Pulmonary artery endothelial cell (primary cell): Measurements from ENCODE around the gene UVRAG. TPM values are rescaled to one million over a fixed set of nuclear protein-coding genes. Genes with fewer than 3 reads are reported as not detected.
"Not testable (repeated sequence)": the region's sequence is repeated elsewhere in the genome, so short reads cannot be mapped to it uniquely, and the experiment has no call there.

ENCODE experiments used
- DNase-seq: peaks from one replicate; pipeline ENCODE4 v3.0.0-alpha.2; 2011; ENCODE audit warnings: low read depth, low spot score
- total RNA-seq: library from RNA; depleted of rRNA; stranded (reverse); fragments of >200 nt; gene quantifications from 2 replicates; pipeline ENCODE4 v1.2.3, GENCODE V29; 2014

UVRAG gene
- total RNA-seq, 1 donor from 2014 or later, result 68.0 TPM

DNA sequence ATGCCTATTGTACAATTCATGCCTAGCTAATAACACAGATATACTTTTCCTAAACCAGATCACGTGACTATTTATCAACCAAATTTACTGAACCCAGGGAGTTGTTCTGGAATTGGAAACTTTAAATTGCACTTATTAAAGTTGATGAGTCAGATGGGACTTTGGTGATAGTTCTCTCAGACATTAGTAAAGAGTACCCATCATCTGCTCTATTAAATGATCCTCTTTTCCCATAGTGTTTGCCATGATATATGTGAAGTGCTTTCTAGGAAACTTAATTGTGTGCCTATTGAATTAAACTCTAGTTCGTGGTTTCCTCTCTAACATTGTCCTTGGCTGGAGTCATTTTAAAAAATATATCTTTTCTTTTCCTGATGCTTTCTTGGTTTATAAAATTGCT lies 99.0 kb downstream of the UVRAG start:
- DNase-seq, result no peak

DNA sequence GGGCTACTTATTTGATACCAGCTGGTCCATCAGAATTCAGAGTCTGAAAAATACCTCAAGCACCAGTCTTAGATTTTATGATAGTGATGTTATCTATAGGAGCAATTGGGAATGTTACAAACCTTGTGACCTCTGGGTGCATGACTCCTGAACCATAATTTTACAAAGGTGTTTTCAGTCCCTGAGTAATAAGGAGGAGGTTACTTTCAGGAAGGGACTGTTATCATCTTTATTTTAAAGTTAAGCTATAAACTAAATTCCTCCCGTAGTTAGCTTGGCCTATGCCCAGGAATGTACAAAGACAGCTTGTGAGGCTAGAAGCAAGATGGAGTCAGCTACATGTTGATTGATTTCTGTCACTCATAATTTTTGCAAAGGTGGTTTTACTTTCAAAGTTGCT lies 101.9 kb downstream of the UVRAG start:
- DNase-seq, result no peak

DNA sequence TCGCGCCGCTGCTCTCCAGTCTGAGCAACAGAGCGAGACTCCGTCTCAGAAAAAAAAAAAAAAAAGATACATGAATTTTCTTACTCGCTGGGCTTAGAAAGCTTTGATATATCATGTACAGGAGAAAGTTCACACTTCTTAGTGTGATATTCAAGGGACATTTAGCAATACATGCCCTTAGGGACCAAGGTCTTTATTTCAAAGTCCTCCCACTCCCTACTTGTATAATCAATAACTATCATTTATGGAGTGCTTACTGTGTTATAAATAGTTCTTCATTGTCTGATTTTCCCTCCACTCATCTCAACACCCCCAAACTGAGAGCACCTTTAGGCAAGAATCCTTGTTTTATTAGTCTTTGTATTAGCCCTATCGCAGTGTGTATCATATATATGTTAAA lies 103.3 kb downstream of the UVRAG start:
- DNase-seq, result no peak

DNA sequence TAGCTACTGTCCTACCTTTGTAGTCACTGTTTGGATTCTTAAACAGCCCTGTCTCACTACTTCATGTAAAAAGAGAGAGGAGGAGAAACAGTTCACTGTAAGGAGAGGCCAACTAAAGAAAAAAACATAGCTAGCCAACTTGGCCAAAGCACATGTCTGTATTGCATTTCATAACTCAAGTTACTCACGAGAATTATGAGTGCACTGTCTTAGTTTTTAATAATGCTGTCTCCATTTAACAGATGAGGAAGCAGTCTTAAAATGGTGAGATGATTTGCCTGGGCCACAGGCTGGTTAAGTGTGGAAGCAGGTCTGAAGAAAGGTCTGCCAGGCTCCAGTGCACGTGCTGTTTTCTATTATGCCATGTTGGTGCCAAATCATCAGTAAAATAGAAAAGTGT lies 104.5 kb downstream of the UVRAG start:
- DNase-seq, result no peak

DNA sequence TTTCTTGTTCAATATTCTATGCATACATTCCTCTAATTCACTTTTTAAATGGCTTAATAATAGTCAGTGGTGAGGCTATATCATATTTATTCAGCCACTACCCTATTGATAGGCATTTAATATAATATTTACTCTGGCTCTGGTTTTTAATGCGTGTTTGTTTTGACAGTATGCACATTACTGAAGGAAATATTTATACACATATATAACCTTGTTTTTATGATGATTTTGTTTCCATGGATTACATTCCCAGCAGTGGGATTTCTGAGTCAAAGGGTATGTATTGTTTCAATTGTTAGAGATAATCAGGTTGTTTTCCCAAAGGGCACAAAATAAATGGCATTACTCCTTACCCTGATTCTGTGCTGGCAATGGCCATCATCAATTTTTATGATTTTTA lies 105.8 kb downstream of the UVRAG start:
- peak; percentile 7 for DNase-seq

DNA sequence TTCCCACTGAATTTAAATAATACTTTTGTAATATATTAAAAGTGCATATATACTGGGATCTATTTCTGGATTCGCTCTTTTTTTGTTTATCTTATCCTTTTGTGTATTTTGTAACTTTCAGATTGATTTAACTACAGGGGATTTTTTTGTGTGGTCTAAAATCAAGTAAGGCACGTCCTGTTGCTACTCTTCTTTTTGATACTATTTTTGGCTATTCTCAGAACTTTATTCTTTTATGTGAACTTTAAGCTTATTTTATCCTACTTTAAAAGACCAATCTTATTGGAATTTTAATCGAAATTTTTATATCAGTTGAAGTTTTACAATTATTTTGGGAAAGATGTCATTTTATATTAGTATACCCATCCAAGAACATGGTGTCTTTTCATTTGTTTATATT lies 106.8 kb downstream of the UVRAG start:
- DNase-seq, result no peak

DNA sequence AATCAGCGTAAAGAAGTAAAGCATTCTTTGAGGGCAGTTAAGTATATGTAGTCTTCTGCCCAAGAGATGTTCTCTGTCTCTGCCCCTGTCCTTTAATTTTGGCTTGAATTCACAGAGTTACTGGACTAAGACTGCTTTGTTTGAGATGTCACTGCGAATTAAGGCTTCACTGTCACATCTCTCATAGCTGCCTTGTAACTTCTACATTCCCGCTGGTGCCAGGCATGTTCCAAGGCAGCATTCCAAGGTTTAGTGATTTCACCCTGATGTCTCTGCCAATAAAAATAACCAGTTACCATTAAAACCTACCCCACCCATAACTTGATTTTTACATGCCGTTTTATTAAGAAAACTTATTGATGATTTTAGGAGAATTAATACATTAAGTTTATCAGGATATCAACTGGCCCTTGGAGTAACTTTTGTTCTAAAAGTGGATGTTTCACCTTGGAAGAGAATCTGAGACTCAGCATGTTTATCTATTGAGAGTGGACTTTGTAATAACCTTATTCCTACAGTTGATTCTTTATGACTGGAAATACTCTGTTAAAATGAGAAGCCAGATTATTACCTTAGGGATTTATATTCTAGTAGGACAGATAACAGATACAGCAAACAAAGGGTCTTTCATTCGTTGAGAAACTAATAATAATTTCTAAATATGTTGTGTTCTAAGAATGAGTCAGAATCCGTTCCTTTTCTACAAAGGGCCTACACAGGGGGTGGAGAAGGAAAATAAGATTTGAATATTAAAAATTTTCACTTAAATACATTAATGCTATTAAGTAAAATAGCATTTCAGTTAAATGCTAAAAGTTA lies 110.2 kb downstream of the UVRAG start:
- DNase-seq, result no peak

DNA sequence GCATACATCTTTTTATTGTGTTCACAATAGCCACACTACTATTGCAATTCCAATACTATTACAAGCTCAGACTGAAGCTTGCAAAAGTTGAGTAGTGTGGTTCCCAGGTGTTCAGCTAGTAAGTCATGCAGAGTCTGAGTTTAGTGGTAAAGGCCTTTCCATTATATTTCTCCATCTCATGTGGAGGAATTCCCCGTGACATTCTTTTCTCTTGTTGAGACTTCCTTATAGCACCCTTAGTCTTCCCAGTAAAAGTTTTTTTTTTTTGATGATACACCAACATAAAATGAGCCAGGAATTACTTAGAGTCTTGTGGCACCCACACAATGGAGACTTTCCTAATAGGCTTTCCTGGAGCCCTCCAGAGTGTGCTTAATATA lies 110.8 kb downstream of the UVRAG start:
- DNase-seq, result no peak

DNA sequence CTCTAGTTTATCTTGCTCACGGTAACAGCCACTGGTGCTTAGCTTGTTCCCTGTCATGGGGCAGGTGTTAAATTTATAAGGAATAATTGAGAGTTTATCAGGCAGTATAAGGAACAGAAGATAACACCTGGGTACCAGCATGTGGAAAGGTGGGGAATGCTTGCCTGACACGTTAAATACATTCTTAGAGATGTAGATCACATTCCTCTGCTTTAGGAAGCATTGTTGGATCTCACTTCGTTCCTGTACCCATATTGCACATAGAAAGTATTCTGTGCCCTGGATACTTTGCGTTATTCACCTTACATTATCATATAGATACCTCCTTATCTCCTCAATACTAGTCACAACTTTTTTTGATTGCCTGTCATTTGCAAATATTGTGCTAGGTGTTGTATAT lies 114.7 kb downstream of the UVRAG start:
- DNase-seq, result no peak

DNA sequence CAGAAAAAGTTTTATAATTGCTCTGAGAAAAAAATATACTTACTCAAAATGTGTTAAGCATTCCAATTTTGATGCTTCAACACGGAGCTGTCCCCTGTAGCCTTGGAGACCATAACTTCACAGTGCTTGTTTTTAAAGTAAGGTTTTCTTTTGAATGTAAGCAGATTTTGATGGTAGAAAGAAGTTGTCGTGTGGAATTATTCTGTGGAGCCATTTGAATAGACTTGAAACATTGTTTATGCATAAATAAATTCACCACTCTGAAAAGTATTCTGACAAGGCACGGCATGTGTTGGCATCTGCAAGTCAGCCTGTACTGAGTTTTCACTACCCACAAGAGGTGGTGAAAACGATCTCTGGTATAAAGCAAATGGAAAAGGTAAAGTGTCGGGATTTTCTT lies 115.5 kb downstream of the UVRAG start:
- DNase-seq, result no peak

DNA sequence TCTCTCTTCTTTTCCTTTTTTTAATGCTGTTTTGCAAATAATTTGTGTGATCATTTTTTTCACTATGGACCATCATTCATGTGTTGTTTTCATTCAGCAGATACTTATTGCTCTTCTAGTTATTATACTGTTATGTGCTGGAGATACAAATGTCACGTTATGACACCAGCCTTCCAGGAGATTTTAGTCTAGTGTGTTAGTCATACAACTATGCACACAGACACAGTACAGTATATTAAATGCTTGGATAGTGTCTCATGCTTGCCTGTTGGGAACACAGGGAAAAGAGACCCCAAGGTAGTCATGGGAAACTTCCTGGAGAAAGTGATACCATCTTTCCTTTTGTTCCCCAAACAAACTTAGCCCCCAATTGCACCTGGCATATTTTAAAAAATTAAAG lies 116.1 kb downstream of the UVRAG start:
- DNase-seq, result no peak

DNA sequence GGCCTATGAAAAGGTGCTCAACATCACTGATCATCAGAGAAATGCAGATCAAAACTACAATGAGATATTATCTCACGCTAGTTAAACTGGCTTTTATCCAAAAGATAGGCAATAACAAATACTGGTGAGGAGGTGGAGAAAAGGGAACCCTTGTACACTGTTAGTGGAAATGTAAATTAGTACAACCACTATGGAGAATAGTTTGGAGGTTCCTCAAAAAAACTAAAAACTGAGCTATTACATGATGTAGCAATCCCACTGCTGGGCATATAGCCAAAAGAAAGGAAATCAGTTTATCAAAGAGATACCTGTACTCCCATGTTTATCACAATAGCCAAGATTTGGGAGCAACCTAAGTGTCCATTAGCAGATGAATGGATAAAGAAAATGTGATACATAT lies 118.7 kb downstream of the UVRAG start:
- not testable (repeated sequence) for DNase-seq

DNA sequence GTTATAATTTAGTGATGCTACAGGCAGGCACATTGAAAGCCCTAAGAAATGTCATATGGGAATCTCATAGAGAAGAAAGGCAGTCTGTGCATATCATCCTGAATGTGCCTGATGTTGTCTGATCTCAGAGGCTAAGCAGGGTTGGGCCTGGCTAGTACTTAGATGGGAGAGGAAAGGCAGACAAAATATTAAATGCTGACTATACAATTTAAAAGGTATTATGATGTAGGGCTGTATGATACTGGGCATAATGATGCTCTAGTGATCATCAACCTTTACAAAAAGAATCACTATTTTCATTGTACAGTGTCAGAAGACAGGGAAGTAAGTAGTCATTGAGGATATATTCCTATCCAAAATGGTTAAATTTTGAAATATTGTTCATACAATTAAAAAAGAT lies 119.8 kb downstream of the UVRAG start:
- DNase-seq, result no peak

DNA sequence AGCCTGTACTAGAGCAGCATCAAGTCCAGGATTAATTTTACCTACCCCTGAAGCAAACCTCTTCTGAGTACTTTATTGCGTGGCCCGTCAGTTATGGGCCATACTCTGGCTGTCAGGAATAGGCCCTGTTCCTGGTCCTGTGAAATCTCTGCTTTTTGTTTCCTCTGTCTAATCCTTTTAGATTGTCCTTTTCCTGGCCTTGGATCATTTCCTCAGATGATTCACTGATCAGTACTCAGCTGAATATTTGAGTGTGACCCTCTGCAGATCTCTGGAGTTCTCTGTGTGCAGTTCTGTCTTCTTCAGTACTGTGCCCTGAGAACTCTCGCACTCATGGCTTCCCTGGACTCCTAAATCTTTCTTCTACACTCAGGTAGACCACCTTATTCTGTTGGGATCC lies 123.5 kb downstream of the UVRAG start:
- peak; percentile 10 for DNase-seq

DNA sequence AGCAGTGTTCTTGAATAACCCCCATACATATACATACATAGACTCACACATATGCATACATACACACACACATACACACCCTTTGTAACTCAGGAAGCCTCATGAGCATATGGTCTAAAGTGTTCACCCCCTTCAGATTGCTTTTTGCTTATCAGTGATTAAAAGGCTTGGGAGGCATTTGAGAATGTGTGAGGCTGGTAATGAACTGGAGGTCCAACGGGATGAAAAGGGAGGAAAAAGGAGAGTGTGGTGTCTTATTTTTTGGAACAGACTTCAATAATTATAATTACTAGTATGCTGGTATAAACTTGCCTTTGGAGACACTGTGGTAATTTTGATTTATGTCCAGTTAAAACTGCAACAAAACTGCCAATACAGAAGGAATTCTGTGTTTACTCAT lies 124.5 kb downstream of the UVRAG start:
- no peak for DNase-seq

DNA sequence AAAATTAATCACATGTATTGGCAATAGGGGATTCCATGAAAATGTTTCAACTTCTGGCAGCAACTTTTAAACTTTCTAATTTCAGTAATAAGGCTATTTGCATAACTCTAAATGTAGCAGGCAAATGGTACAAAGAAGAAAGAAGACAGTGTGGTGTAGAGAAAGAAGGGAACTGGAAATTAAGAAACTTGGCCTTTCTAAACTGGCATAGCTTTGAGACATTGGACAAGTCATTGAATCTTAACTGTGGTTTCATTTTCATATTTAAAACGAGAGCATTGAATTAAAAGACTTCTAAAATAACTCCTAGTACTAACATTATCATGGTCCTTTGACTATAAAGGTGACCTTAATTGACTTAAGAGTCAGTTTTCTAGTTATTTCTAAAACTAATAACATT lies 125.0 kb downstream of the UVRAG start:
- no peak for DNase-seq

DNA sequence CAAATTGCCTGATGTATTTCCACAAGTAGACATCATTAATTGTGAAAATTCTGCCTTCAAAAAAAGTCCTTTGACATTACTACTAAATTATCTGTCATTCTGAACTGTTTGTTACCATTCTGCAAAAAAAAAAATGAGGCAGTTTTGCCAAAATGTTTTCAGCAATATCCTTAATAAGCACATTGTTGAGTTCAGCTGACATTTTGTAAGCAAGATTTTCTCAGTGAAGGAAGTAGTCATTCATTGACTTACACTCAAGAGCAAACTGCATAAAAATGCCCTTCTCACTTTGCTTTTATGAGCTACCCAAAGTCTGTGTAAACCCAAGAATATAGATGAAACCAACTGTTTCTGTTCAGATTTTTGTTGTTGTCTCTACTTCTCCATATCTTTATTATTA lies 125.9 kb downstream of the UVRAG start:
- DNase-seq, result no peak

DNA sequence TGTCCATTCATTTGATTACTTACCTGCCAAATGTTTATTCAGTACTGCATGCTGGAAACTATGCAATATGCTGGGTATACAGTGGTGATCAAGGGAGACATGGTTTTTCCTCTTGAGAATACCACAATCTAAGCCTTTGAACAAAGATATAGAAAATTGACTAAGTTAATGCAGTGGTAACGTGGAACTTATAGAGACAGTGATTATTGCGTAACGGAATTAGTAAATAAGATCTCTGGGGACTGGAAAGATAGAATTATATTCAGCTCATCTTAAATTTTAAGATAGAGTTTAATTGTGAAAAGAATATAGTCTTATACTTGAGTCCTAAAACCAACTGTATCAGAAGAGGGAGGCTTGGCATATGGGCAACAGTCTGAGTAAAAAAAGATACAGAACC lies 129.5 kb downstream of the UVRAG start:
- DNase-seq, result no peak

DNA sequence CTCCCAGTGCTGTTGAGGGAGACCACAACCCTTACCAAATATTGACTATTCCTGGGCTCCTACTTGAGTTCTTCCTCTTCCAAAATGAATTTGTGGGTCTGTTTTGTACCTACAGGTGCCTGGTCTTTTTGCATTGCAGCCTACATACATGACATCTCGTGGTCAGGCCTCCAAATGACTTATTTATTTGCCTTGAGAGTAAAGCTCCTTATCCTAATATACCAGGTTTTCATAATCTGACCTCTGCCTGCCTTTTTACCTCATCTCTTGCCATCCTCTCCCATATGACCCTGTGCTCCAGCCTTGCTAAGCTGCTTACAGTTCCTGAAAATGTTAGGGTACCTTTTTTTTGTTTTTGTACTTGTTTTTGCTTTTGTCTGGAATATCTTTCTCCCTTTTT lies 130.4 kb downstream of the UVRAG start:
- no peak for DNase-seq

DNA sequence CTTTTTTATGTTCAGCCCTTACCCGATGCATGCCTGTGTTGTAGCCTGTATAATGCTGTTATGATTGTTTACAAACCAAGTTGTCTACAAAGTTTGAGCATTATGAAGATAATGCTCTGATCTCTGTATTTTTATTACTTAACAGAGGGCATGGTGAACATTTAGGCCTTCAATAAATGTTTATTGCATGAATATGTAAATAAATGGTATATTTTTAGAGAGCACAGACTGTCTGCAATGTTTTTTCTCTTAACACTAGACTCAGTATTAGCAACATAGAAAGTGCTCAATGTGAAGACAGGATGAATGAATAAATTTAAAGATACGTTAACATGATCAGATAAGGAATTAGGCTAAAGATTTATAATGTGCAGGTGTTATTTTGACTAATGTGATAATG lies 130.9 kb downstream of the UVRAG start:
- DNase-seq, result no peak

DNA sequence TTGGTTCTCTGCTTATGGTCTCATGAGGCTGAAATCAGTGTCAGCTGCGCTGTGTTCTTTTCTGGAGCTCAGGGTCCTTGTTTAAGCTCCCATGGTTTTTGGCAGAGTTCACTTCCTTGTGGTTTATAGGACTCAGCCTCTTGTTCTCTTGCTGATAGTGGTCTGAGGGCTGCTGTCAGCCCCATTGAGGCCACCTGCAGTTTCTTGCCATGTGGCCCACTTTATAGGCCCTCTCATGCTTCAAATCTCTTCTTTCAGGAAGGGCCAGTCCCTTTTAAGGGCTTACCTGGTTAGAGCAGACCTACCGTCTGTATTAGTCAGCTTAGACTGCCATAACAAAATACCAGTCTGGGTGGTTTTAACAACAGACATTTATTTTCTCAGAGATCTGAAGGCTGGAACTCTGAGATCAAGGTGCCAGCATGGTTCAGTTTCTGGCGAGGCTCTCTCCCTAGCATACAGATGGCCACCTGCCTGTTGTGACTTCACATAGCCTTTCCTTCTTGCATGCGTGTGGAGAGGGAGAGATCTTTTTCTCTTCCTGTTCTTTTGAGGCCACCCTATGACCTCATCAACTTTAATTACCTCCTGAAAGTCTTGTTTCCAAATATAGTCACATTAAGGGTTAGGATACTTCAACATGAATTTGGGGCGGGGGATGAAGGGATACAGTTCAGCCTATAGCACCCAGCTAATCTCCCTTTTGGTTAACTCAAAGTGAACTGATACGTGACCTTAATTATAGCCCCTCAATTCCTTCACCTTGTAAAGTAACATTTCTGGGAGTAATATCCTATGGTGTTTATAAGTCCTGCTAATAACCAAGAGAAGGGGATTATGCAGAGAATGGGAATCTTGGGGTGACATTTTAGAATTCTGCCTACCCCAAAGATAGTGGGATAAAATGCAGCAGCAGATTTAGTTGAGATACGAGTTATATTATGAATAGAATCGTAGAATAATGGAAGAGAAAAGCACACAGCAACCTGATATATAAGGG lies 131.8 kb downstream of the UVRAG start:
- DNase-seq, result no peak

DNA sequence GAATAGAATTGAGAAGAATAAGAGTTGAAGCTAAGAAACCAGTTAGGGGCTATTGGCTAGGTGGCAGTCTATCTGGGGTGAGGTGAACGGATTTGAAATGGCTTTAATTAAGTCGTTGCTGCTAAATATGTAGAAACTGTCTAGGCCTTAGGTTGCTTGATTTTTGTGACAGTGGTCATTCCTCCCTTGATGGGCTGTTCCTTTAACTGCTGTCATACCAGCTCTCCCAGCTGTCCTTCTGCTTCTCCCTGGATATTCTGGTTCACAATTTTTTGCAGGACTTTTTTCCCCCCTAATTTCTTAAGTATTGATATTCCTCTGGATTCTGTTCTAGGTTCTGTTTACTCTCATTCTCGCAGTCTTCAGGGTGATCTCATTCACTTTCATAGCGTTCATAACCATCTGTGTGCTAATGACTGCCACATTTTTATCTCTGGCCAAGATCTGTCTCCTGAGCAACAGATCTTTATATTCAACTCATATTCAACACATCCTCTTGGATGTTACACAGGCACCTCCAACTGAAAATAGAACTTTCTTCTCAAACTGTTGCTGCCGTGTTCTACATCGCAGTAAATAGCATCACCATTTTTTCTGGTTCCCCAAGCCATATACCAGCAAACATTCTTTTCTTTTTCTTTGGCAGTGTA lies 134.1 kb downstream of the UVRAG start:
- no peak for DNase-seq
